NCI-H524 treated with DMSO at 0.1 percent for 48 hours (cell line): ENCODE results near the gene PBX2.
"Not testable (repeated sequence)": the region's sequence is repeated elsewhere in the genome, so short reads cannot be mapped to it uniquely, and the experiment has no call there.

Experiments used
- DNase-seq: peaks from one replicate; lab custom pipeline; 2025; lab: John Stamatoyannopoulos, UW

Gene PBX2, protein sequence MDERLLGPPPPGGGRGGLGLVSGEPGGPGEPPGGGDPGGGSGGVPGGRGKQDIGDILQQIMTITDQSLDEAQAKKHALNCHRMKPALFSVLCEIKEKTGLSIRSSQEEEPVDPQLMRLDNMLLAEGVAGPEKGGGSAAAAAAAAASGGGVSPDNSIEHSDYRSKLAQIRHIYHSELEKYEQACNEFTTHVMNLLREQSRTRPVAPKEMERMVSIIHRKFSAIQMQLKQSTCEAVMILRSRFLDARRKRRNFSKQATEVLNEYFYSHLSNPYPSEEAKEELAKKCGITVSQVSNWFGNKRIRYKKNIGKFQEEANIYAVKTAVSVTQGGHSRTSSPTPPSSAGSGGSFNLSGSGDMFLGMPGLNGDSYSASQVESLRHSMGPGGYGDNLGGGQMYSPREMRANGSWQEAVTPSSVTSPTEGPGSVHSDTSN

DNA sequence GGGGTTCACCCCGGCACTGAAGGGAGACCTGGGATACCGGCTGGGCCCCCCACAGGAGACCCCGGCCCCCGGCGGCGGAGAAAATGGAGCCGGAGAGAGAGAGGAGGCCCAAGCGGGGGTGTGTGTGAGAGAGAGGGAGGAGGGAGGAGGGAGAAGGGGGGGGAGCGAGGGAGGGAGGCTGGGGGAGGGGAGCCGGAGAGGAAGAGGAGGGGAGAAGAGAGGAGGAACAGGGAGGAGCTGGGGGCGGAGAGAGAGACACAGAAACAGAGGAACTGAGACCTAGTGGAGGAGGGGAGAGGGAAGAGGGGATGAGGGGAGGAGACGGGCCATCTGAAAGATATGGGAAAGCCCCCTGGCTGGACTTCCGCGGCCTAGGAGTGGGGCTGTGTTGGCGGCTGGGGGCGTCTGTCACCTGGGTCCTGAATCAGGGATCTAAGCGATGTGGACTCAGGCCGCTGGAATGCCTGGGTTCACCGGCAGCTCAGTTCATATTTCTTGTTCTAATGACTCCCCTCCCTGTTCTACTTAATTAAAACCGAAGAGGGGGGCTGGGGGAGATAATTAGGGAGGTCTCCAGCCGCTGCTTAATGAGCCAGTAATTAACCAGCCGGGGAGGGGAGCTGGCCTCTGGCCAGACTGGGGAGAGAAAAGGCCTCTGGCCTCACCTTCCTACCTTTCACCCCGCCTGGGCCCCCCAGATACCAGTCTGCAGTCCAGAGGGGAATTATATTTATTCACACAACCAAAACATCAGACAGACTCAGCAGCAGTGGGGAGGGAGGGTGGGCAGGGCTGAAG, at the start of gene PBX2:
Gene PBX2, minus strand, starts transcription at position 149 of the 798 bp plus-strand sequence. CDS start 287 bp downstream, outside the sequence.
- peak; percentile 4 for DNase-seq

DNA sequence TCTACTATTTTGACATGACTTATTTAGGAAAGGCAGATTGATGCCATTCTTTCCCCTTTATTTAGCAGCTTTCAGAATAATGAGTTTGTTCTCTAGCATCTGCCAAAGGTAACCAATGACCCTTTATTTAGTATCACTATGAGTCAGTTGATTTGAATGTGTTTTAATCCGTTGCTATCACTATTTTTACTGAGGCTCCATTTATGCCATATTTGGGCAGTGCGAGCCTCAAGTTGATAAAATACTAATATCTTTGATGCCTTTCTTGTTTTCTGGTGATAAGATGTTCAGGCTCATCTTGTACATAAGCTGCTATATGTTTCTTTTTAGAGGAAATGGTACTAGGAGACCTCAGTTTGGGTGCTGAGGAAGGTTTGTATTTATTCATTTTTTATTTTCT, 49.5 kb upstream of the PBX2 start:
- DNase-seq = no peak

DNA sequence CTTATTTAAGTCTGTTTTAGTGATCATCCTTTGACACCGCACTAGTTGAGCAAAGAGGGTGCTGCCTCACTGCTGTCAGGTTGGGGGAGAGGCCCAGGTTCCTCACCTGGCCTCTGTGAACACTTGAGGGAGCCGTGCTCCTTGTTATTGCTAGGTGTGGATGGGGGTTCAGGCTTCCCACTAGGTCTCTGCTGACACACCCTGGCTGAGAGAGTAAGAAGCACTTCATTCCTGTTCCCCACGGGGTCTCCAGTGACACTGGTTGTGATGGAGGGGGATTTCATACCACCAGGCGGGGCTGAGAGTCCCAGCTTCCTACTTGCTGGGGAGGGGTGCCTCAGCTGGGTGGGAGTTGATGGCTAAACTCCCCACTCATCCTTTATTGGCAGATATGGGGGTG, 44.9 kb upstream of the PBX2 start:
- DNase-seq = no peak

DNA sequence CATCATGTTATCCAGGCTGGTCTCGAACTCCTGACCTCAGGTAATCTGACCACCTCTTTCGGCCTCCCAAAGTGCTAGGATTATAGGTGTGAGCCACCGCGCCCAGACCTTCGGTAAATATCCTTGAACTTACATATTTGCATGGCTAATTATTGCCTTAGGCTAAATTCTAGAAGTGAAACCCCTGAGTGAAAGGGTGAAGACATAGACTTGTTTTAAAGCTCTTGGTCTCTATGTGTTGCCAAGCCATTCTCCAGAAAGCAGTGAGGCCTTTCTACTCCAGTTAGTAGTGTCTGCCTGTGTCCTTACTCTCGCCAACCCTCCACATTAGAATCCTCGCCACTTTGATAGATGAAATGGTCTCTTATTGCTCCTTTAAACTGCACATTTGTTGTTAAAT, 36.4 kb upstream of the PBX2 start:
- DNase-seq = no peak

DNA sequence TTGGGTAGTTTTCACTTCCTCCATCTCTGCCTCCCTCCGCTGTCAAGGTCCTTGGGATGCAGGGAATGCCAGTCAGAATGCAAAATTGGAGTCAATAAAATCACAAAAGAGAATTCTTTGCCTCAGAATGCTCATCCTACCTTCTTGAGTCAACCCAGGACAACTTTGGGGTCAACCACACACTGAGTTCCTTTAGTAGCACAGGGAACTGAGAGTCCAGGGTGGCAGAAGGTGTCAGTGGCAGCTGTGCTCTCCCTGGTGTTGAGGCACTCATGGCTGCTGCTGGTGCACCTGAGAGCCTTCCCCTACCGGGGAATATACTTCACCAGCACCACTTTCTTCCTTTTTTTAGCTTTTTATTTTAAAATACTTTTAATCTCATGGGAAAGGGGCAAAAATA, 34.7 kb upstream of the PBX2 start:
- no peak for DNase-seq

DNA sequence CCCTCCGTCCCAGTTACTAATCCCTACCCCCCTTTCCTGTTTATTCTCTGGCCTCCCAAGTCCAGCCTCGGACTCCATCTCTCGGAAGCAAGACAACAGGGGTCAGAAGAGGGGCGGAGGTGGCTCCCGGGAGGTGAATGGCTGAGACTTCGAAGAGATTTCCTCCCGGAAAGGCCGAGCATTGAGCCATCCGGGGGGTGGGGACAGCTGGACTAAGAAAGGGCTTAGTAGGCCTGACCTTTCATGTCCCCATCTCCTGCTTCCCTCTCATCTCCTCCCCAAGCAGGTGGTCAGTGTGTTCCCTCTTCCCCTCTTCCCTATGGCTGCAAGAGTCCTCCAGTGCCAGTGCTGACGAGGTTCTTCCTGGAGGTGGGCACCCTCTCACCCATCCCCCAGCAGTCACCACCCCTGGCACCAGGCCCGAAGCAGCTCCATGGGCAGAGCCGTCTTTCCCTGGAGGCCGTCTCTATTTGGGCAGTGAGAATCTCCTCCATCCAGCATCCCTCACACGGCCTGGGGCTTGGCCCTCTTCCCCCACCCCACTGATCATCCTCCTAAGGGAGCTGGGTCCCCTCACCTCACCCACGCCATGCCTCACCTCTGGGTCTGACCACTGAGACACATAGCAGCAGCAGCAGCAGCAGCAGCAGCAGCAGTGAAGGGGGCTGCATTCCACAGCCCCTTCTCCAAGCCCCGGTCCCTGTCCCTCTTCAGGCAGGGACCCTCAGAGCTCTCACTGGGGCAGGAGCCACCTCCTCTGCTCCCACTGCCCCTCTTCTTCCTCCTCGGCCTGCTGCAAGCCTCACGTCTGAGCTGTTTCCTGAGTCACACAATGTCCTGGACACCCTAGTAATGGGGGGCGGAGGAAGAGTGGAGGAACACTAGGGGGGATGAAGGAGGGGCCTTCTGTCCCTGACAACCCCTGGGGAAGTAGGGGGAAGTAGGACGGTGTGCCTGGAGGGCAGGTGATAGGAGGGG, 33.5 kb upstream of the PBX2 start, which contains the start of gene NOTCH4:
Gene NOTCH4, minus strand, starts transcription at position 810 of the 978 bp plus-strand sequence. Its CDS starts 139 bp downstream, at position 671.
- DNase-seq = no peak

DNA sequence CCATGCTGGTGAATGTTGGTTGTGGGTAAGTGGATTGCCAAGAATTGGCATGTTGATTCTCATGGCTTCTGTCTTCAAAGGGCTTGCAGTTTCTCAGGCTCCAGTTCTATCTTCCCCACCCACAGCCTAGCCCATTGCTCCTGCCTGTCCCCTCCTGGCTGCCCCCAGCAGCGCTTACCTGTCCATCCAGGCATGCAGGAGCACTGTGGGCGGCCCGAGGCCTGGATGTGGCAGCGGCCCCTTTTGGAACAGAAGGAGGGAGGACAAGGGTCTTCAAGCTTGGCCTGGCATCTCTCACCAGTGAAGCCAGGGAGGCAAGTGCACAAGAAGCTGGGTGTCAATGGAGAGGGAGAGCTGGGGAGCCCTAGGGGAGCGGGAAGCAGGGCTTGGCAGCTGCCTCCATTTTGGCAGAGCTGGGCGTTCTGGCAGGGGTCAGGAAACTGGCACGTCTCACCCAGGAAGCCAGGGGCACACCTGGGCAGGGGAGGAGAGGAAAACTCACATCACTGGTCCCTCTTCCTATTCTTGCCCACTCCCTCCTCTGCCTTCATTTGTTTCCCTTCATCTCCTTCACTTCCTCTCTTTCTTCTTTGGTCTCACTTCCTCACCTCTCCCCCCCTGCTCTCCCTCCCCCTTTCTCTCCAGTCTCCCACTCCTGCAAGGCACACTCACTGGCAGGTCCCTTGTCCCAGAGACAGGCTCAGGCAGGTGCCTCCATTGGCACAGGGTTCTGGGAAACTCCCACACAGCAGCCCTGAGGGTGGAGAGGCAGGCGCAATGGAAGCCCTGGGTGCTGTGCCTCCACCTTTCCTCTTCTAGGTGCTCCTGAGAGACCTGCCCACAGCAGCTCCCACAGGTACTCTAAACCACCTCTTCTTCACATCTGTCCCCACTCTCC, 32.6 kb upstream of the PBX2 start:
- DNase-seq = no peak

DNA sequence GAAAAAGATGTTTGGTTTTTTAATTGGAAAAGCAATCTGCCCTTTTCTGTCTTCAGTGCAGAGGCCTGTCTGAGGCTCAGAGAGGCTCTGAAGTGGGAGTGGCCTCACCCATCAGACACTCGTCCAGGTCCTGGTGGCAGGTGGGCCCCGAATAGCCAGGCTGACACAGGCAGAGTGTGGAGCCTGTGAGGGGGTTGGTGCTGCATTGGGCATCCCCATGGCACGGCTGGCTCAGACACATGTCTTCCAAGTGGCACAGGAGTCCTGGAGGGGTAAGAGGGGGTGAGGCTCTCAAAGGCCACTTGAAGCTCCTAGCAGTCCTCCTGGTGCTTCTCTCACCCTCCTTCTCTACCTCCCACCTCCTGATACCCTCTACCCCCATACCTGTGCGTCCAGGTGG, 30.0 kb upstream of the PBX2 start:
- DNase-seq = no peak

DNA sequence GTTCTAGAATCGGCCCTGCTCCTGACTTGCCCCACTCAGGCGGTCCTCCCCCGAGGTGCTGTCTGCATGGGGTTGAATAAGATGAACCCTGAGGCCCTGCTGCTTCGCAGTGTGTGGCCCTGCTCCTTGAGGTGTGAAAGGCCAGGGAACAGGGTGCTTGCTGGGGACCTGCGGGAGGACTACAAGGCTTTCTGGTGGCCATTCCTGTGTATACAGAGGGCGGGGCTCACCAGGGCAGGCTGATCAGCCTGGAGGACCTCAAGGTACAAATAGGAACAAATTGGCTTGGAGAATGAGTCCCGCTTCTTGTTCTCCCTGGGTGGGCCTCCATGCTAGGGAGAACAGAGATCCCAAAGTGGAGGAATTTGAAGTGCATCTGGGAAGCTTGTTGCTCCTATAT, 28.2 kb upstream of the PBX2 start:
- no peak for DNase-seq

DNA sequence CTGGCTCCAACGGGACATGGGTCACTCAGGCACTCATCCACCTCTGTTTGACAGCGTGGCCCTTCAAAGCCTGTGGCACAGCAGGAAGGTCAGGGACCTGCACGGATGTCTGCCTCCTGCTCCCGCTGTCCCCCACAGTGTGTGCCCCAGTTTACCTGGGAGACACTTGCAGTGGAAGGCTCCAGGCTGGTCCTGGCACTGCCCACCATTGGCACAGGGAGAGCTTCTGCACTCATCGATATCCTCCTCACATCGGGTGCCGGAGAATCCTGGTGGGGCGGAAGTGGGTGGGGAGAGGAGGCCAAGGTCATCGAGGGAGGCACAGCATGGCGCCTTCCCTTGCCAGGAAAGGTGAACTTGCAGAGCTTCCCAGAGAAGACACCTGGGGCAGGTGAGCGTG, 27.0 kb upstream of the PBX2 start:
- no peak for DNase-seq

DNA sequence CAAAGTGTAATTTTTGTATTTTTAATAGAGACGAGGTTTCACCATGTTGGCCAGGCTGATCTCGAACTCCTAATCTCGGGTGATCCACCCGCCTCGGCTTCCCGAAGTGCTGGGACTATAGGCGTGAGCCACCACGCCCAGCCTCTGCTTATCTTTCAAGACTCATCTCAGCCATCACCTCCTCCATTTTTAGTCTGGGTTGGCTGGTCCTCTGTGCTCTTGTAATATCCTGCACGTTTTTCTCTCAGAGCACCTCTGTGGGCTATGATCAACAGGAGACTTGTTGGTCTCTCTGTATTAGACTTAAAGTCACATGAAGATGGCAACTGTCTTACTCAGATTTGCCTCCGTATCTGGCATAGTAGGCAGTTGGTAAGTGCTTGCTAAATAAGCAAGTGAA, 26.3 kb upstream of the PBX2 start:
- no peak for DNase-seq

DNA sequence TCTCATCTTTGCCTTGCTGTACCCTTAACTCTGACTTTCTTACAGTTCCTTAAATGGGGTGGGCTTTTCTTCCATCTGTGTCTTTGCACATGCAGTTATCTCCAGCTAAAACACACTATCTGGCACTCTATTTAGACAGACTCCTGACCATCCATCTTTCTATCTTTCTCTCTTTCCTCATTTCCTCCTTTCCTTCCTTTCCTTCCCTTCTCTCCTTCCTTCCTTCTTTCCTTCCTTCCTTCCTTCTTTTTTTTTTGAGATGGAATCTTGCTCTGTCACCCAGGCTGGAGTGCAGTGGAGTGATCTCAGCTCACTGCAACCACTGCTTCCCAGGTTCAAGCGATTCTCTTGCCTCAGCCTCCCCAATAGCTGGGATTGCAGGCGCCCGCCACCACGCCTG, 25.6 kb upstream of the PBX2 start:
- no peak for DNase-seq

DNA sequence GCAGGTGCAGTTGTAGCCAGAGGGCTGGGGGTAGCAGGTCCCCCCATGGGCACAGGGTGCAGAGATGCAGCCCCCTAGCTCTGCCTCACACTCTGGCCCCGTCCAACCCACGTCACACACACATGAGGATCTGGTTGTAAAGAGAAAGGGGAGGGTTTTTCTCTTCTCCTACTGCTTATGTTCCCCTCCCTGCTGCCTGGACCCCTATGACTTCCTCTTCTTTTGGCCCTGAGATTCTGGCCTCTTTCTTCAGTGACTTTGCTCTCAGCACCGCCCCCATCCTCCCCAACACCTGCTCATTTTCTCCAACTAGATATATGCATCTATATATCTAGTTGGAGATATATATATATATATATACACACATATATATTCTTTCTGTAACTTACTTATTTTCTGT, 24.1 kb upstream of the PBX2 start:
- no peak for DNase-seq

DNA sequence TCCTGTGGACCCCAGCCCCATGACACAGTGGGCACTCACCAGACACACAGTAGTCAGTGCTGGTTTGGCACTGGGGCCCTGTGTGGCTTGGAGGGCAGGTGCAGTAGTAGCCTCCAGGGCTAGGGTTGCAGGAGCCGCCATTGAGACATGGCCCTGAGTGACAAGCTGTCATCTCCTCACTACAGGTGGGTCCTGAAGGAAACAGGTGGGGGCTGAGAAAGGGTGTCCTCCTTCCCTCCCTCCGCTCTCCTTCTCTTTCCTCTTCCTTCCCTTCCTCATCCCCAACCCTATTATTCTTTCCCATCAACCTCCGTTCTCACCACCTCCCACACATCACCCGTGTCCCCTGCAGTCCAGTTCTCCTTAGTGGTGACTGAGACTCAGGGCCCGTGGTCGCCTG, 23.6 kb upstream of the PBX2 start:
- no peak for DNase-seq

DNA sequence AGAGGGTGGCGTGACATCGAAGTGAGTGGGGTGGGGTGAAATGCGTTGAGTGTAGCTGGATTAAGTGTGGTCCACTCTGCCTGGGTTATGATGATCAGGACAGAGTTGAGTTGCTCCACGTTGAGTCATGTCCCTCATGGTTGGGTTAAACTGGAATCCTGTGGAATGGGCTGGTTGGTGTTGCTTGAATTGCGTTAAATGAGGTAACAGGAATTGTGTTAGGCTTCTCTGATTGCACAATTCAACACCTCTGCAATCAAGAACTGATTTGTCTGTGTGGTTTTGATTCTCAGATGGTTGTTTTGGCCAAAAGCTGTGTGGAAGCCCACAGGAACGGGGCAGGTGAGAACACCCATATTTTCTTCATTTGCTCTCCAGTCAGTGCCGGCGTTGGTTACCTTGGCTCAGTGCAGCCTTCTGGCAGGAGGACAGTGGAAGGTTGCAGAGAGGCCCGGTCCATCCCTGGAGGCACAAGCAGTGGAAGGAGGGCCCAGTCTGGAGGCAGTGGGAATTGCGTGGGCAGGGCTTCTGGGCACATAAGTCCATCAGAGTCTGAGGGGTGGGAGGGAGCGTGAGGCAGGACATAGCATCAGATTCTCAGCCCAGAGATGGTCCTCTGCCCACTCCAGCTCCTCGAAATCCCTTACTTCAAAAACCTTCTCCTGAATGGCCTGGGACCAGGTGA, 22.2 kb upstream of the PBX2 start:
- DNase-seq = no peak

DNA sequence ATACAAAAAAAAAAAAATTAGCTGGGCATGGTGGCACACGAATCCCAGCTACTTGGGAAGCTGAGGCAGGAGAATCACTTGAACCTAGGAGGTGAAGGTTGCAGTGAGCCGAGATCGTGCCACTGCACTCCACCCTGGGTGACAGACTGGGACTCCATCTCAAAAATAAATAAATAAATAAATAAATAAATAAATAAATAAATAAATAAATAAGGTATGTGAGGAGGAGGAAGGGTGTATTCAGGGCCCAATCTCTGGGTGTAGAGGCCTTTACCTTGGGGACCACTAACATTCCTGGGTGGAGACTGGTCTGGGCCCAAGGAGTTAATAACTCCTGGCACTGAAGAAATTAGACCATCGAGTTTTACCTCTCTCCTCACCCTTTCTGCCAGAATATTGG, 21.4 kb upstream of the PBX2 start:
- DNase-seq = not testable (repeated sequence)

DNA sequence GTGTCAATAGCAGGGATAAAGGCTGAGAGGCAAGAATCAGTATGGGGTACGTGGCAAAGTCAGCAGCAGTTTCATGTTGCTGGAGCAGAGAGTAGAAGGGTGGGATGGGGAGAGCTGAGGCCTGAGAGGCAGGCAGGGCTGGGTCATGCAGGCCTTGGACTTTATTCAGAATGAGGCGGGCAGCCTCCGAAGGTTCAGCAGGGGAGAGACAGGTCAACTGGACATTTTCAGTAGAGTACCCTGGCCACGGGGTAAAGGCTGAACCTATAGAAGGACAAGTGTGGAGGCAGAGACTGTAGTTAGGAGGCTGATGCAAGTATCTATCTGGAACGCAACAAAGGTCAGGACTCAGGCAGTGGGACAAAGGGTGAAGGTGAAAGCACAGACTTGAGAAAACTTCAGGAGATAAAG, 20.2 kb upstream of the PBX2 start:
- no peak for DNase-seq

DNA sequence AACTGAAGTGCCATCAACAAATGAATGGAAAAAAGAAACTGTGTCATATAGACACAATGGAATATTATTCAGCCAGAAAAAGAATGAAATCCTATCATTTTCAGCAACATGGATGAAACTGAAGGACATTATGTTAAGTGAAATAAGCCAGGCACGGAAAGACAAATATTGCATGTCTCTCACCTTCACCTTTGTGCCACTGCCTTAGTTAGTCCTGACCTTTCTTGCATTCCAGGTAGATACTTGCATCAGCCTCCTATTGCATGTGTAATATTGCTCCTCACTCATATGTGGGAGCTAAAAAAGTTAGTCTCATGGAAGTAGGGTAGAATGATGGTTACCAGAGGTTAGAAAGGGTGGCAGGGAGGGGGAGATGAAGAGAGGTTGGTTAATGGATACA, 19.0 kb upstream of the PBX2 start:
- DNase-seq = no peak

DNA sequence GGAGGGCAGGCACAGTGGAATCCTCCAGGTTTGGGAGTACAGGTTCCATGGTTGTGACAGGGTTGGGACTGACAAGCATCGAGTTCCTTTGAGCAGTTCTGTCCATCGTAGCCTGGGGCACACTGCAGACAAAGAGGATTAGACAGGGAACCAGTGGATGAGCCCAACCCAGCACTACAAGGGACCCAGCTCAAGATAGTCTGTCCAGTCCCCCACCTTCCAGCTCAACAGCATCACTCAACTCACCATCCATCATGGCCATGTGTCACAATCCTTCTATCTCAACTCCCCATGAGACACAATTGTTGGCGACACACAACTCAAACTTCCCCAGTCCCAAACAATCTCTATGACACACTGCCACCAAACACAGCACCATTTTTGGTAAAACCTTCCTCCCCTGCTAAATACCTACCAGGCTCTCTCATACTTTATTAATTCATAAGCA, 14.3 kb upstream of the PBX2 start:
- no peak for DNase-seq
